ENCODE data around the gene TPH2.

- TF ChIP-seq CTCF (IDR thresholded peaks at IDR 0.05) (no peak), POLR2A (IDR thresholded peaks at IDR 0.05) (no peak), POLR2AphosphoS5 (IDR thresholded peaks at IDR 0.05) (no peak)
Observed at GRCh38 chr12:72011374-72011773, 72.7 kb downstream of the TPH2 start.
